Kidney (tissue), 14 donors: ENCODE results near the gene ANKRD11. TPM values are rescaled to one million over a fixed set of nuclear protein-coding genes. Genes with fewer than 3 reads are reported as not detected.

Experiments
- DNase-seq, 5 donors: peaks; one replicate each; pipeline ENCODE4 v3.0.0-alpha.2; 2013 to 2020
- FAIRE-seq: peaks from 2 replicates; lab custom pipeline; 2012; peaks lifted over from hg19 to GRCh38; lab: Jason Lieb, UNC
- H3K27ac ChIP-seq, 2 donors: one replicate each; pipeline ENCODE4 v1.7.0; 2013; ENCODE audit warnings: low read depth in 2 of 2, low read length in 2 of 2, inconsistent platforms in 1 of 2
- H3K27me3 ChIP-seq: one replicate; pipeline ENCODE4 v1.7.1; 2013; ENCODE audit warnings: low read length, inconsistent platforms; ENCODE audit not compliant: control insufficient read depth, insufficient read depth
- H3K36me3 ChIP-seq, 3 donors: one replicate each; pipeline versions ENCODE4 v1.7.0 to v1.7.1; 2013; ENCODE audit warnings: low read length in 3 of 3, control low read depth in 1 of 3, inconsistent platforms in 1 of 3; ENCODE audit not compliant: insufficient read depth in 3 of 3, control insufficient read depth in 2 of 3
- H3K4me1 ChIP-seq, 3 donors: one replicate each; pipeline versions ENCODE4 v1.7.0 to v1.7.1; 2013; ENCODE audit warnings: low read length in 3 of 3, inconsistent platforms in 1 of 3, low read depth in 1 of 3; ENCODE audit not compliant: control insufficient read depth in 2 of 3, insufficient read depth in 2 of 3
- H3K4me3 ChIP-seq, 3 donors: one replicate each; pipeline versions ENCODE4 v1.7.0 to v1.8.1; 2013; ENCODE audit warnings: low read length in 3 of 3, control low read depth in 1 of 3, inconsistent platforms in 1 of 3
- H3K9ac ChIP-seq, 3 donors: one replicate each; pipeline versions ENCODE4 v1.7.0 to v1.7.1; 2013; ENCODE audit warnings: low read length in 3 of 3, control low read depth in 1 of 3, inconsistent platforms in 1 of 3
- H3K9me3 ChIP-seq, 3 donors: one replicate each; pipeline versions ENCODE4 v1.7.0 to v1.7.1; 2013; ENCODE audit warnings: low read length in 3 of 3, control low read depth in 1 of 3, inconsistent platforms in 1 of 3; ENCODE audit not compliant: control insufficient read depth in 2 of 3, insufficient read depth in 1 of 3
- intact Hi-C: fragments of 100-400 bp; cut with DNase I; formaldehyde crosslinking; loops from one replicate; pipeline ENCODE4 v1.11.1; 2022
- polyA plus RNA-seq: library from polyadenylated mRNA; stranded (reverse); fragments of 350-450 nt; fragmentation: Illumina TruSeq; extraction: RNeasy Lipid Tissue Mini Kit (QIAGEN cat#74804); gene quantifications from one replicate; pipeline ENCODE4 v1.2.3, GENCODE V29; 2014; ENCODE audit warnings: low read depth, low replicate concordance; ENCODE audit not compliant: insufficient read depth
- total RNA-seq: library from RNA; stranded (reverse); fragmentation: NEBNext Ultra II Directional; extraction: Animal tissue kit (Norgen Biotek cat#: 25700); gene quantifications from one replicate; pipeline ENCODE4 v1.2.1, GENCODE V29; 2021
- TF ChIP-seq, protein P1 (sequence below): IDR thresholded peaks from 3 replicates; pipeline ENCODE4 v1.5.1; 2012; ENCODE audit warnings: mild to moderate bottlenecking, moderate library complexity, borderline replicate concordance; ENCODE audit not compliant: insufficient read depth; ENCODE audit errors: extremely low read depth
- donor health status: control.
- donor health status: control.
- donor health status: control.
- donor health status: control.
- donor health status: control.
- donor health status: DM: yes; HTN: yes; CAD: no.
- donor health status: Normal renal cell carcinoma (clear cell type).

ANKRD11 gene
- total and polyA plus RNA-seq, 2 donors from 2014 or later: 36.2 to 154 TPM

DNA sequence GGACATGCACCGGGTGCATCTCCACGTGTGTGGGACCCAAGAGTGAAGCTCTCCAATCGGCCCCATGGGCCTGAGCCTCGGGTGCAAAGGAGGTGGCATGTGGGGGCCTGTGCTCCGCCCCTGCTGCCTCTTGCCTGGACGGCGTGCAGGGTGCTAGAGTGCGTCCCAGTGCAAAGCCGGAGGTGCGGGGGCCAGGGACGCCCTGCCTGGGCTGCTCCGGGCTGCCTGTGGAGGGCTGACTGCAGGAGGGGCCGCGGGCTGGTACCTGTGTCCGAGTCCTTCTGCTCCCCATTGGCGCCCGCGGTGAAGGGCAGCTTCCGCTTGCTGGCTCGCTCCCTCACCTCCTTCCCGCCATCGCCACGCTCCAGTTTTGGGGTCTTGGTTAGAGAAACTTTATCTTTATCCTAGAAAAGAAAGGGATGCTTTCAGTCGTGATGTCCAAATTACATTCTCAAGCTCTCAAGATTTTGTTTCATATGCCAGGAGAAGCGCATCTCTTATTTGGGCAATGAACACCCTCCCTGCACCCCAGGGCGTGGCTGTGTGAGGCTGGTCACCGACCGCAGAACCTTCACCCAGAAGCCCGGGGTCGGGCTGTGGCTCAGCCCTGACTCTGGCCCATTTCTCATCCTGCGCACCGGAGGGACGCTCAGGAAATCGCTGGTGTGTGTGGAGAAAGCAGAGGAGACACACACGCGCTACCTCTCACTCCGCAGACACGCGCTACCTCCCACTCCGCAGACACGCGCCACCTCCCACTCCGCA is 185.2 kb downstream of the ANKRD11 start:
- no peak overlapping the region for H3K27ac ChIP-seq
- peaks cover 0 to 5% (median 3%) of the 10 kb centered on the region in 3 donors for H3K4me1 ChIP-seq
- H3K9ac ChIP-seq: no peak overlapping the region
- H3K36me3 ChIP-seq: peaks cover 7 to 25% (median 14%) of the 10 kb centered on the region in 3 donors
- DNase-seq: peak in 1 of 5 donors; percentile 61
- no peak overlapping the region for H3K4me3 ChIP-seq
- no peaks in the 10 kb centered on the region for H3K27me3 ChIP-seq
- intact Hi-C loops: no loop called here
- H3K9me3 ChIP-seq: no peaks in the 10 kb centered on the region
- FAIRE-seq: no peak
- TF ChIP-seq, protein P1, sequence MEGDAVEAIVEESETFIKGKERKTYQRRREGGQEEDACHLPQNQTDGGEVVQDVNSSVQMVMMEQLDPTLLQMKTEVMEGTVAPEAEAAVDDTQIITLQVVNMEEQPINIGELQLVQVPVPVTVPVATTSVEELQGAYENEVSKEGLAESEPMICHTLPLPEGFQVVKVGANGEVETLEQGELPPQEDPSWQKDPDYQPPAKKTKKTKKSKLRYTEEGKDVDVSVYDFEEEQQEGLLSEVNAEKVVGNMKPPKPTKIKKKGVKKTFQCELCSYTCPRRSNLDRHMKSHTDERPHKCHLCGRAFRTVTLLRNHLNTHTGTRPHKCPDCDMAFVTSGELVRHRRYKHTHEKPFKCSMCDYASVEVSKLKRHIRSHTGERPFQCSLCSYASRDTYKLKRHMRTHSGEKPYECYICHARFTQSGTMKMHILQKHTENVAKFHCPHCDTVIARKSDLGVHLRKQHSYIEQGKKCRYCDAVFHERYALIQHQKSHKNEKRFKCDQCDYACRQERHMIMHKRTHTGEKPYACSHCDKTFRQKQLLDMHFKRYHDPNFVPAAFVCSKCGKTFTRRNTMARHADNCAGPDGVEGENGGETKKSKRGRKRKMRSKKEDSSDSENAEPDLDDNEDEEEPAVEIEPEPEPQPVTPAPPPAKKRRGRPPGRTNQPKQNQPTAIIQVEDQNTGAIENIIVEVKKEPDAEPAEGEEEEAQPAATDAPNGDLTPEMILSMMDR: no peak

DNA sequence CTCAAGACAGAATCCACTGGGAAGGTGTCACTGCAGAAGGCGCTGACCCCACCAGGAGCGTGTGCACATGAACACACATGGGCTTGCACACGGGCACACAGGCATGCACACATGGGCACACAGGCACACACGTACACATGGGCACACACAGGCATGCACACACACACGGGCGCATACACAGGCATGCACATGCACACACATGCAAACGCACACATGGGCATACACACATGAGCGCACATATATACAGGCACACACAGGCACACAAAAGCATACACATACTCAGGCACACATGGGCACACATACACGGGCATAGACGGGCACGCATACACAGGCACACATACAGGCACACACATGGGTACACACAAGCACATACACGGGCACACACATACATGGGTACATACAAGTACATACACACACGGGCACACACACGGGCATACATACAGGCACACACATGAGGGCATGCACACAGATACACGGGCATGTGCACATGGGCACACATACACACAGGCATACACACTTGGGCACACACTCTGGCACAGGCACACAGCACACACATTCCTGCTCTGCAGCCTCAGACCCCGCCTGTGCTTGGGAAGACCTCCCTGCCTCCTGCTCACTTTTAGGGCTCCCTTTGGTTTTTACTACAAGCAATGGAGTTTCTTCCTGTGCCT is 186.0 kb downstream of the ANKRD11 start:
- intact Hi-C loops: no loop called here
- no peak for FAIRE-seq

DNA sequence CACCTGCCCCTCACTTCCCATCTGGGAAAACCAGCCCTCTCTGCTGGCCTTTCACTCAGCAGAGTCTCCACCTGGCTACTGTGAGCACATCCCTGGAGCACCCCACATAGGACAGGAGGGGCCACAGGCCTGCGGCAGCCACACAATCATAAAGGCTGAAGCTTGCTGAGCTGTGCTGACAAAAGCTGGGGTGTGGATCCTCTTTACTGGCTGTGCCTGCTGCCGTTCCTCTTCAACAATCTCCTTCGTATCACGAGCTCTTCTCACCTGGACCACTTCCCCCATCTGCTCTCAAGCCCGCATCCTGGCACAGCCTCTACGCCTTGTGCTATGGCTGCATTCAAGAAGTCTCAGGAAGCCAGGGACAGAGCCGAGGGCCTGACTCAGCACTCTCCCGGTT is 186.7 kb downstream of the ANKRD11 start:
- intact Hi-C loops: no loop called here

More for the DNA sequence above, 186.0 kb downstream of the ANKRD11 start:
- Histone ChIP-seq H3K9me3 (no peaks in the 10 kb centered on the region), H3K4me3 (no peak overlapping the region), H3K27ac (no peak overlapping the region), H3K36me3 (peaks cover 7 to 25% (median 14%) of the 10 kb centered on the region in 3 donors), H3K27me3 (no peaks in the 10 kb centered on the region), H3K4me1 (peaks cover 0 to 5% (median 3%) of the 10 kb centered on the region in 3 donors), H3K9ac (no peak overlapping the region)
- peak in 1 of 5 donors; percentile 63 for DNase-seq
- TF ChIP-seq, protein P1: no peak

More for the DNA sequence above, 186.7 kb downstream of the ANKRD11 start:
- Histone ChIP-seq H3K36me3 (peaks cover 7 to 23% (median 14%) of the 10 kb centered on the region in 3 donors), H3K27me3 (no peaks in the 10 kb centered on the region), H3K4me1 (peaks cover 0 to 5% (median 3%) of the 10 kb centered on the region in 3 donors), H3K27ac (no peak overlapping the region), H3K9ac (no peak overlapping the region), H3K9me3 (no peaks in the 10 kb centered on the region), H3K4me3 (no peak overlapping the region)
- TF ChIP-seq, protein P1: no peak
- DNase-seq (no peak), FAIRE-seq (no peak)
